DMS114 treated with DMSO at 0.1 percent for 48 hours (cell line): ENCODE measurements around the gene SCNN1G.

Source experiments
- DNase-seq: peaks from one replicate; lab custom pipeline; 2025; ENCODE audit not compliant: unreplicated experiment; lab: John Stamatoyannopoulos, UW

The SCNN1G gene

GRCh38 chr16:23195366-23195978 is 12.9 kb downstream of the SCNN1G start:
- DNase-seq = no peak

GRCh38 chr16:23196539-23196938 is 14.0 kb downstream of the SCNN1G start:
- DNase-seq = no peak

- DNase-seq = no peak
Measured at GRCh38 chr16:23202166-23202565, 19.6 kb downstream of the SCNN1G start.

GRCh38 chr16:23206986-23207385 is 24.4 kb downstream of the SCNN1G start:
- no peak for DNase-seq

- DNase-seq = no peak
Measured at GRCh38 chr16:23207485-23207884, 24.9 kb downstream of the SCNN1G start.

- DNase-seq = no peak
Measured at GRCh38 chr16:23209606-23210005, 27.1 kb downstream of the SCNN1G start.

- DNase-seq = no peak
Measured at GRCh38 chr16:23213831-23214230, 31.3 kb downstream of the SCNN1G start.

- no peak for DNase-seq
Measured at GRCh38 chr16:23214796-23215195, 32.3 kb downstream of the SCNN1G start.

- DNase-seq = no peak
Measured at GRCh38 chr16:23215435-23215834, 32.9 kb downstream of the SCNN1G start.

- no peak for DNase-seq
Measured at GRCh38 chr16:23216658-23217246, 34.2 kb downstream of the SCNN1G start.

- no peak for DNase-seq
Measured at GRCh38 chr16:23217646-23218045, 35.1 kb downstream of the SCNN1G start.

- DNase-seq = no peak
Measured at GRCh38 chr16:23222929-23223328, 40.4 kb downstream of the SCNN1G start.

- no peak for DNase-seq
Measured at GRCh38 chr16:23223368-23223767, 40.8 kb downstream of the SCNN1G start.

GRCh38 chr16:23225109-23225508 is 42.6 kb downstream of the SCNN1G start:
- DNase-seq = no peak

- no peak for DNase-seq
Measured at GRCh38 chr16:23225634-23226033, 43.1 kb downstream of the SCNN1G start.

- DNase-seq = no peak
Measured at GRCh38 chr16:23227529-23227928, 45.0 kb downstream of the SCNN1G start.

- no peak for DNase-seq
Measured at GRCh38 chr16:23229714-23230113, 47.2 kb downstream of the SCNN1G start.

GRCh38 chr16:23232806-23233205 is 50.3 kb downstream of the SCNN1G start:
- no peak for DNase-seq

GRCh38 chr16:23235176-23235575 is 52.6 kb downstream of the SCNN1G start:
- DNase-seq = no peak

- no peak for DNase-seq
Measured at GRCh38 chr16:23236983-23237382, 54.4 kb downstream of the SCNN1G start.

GRCh38 chr16:23240994-23241393 is 58.4 kb downstream of the SCNN1G start:
- DNase-seq = no peak

- DNase-seq = no peak
Measured at GRCh38 chr16:23244122-23244521, 61.6 kb downstream of the SCNN1G start.

GRCh38 chr16:23245268-23245667 is 62.7 kb downstream of the SCNN1G start:
- no peak for DNase-seq
